HFF-Myc (cell line): Measurements from ENCODE around the gene PIEZO1.
"Not testable (repeated sequence)": the region's sequence is repeated elsewhere in the genome, so short reads cannot be mapped to it uniquely, and the experiment has no call there.

Experiments
- DNase-seq: peaks from one replicate; pipeline ENCODE4 v3.0.0-alpha.2; 2011; ENCODE audit warnings: low read depth; ENCODE audit errors: extremely low read depth
- H3K4me3 ChIP-seq: replicated peaks from 2 replicates; pipeline ENCODE4 v1.5.1; 2011; ENCODE audit warnings: low read depth, mild to moderate bottlenecking, control low read depth, low read length
- TF ChIP-seq, protein P1 (sequence below): IDR thresholded peaks from 2 replicates; pipeline ENCODE4 v1.5.1; 2012; ENCODE audit warnings: mild to moderate bottlenecking, low read depth, low read length, control low read depth; ENCODE audit errors: missing control alignments

PIEZO1 gene

DNA sequence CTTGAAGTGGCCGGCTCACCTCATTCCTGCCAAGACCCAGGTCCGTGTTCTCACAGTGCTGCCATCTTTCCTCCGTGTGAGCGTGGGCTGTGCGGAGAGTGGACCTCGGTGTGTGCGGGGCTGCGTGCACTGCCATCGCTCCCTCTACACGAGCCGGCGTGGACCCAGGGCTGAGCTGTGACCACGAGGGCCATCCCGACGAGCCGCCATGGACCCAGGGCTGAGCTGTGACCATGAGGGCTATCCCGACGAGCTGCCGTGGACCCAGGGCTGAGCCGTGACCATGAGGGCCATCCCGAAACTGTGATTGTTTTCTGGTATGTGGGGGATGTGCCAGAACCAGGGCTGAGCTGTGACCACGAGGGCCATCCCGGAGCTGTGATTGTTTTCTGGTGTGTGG lies 113.2 kb downstream of the PIEZO1 start:
- no peak overlapping the region for H3K4me3 ChIP-seq
- TF ChIP-seq, protein P1, sequence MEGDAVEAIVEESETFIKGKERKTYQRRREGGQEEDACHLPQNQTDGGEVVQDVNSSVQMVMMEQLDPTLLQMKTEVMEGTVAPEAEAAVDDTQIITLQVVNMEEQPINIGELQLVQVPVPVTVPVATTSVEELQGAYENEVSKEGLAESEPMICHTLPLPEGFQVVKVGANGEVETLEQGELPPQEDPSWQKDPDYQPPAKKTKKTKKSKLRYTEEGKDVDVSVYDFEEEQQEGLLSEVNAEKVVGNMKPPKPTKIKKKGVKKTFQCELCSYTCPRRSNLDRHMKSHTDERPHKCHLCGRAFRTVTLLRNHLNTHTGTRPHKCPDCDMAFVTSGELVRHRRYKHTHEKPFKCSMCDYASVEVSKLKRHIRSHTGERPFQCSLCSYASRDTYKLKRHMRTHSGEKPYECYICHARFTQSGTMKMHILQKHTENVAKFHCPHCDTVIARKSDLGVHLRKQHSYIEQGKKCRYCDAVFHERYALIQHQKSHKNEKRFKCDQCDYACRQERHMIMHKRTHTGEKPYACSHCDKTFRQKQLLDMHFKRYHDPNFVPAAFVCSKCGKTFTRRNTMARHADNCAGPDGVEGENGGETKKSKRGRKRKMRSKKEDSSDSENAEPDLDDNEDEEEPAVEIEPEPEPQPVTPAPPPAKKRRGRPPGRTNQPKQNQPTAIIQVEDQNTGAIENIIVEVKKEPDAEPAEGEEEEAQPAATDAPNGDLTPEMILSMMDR = no peak
- no peak for DNase-seq

DNA sequence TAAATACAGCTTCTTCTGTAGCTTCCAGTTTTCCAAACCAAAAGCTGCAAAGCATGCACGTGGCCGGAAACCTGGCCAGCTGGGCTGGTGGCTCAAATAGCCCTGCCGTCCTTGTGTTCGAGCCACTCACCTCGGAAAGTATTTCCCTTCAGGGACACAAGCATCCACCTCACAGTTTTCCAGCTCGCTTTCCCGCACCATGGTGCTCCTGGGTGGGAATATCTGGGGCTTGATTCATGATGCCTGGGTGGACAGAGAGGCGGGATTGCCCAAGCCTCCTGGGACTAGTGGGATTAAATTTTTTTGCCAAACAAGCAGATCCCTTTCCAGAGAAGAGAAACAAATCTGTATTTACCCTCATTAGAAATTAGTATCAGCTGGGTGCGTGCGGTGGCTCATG lies 115.0 kb downstream of the PIEZO1 start:
- no peak overlapping the region for H3K4me3 ChIP-seq
- TF ChIP-seq, protein P1 = no peak

DNA sequence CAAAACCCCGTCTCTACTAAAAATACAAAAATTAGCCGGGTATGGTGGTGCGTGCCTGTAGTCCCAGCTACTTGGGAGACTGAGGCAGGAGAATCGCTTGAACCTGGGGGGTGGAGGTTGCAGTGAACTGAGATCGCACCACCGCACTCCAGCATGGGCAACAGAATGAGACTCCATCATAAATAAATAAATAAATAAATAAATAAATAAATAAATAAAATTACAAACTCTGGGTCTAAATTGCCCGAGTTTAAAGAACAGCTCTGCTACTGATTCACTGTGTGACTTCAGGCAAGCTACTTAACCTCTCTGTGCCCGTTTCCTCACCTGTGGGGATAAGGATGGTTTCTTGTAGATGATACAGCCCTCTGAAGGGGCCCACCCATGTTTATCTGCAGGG lies 115.5 kb downstream of the PIEZO1 start:
- not testable (repeated sequence) for H3K4me3 ChIP-seq, DNase-seq

More for the DNA sequence above, 115.0 kb downstream of the PIEZO1 start:
- no peak for DNase-seq

GRCh38 chr16:88667461-88667860 lies 117.6 kb downstream of the PIEZO1 start:
- no peak for DNase-seq
- H3K4me3 ChIP-seq = no peak overlapping the region
- TF ChIP-seq, protein P1 = no peak

- DNase-seq = no peak
- H3K4me3 ChIP-seq = no peak overlapping the region
Observed at GRCh38 chr16:88665570-88665969, 119.5 kb downstream of the PIEZO1 start.

More at GRCh38 chr16:88665570-88665969, 119.5 kb downstream of the PIEZO1 start:
- TF ChIP-seq, protein P1 = no peak
